ENCODE measurements around the gene ADGRD2.

Gene ADGRD2

GRCh38 chr9:124439086-124439485, 11.2 kb upstream of the ADGRD2 start:
- DNase-seq, result no peak

DNA sequence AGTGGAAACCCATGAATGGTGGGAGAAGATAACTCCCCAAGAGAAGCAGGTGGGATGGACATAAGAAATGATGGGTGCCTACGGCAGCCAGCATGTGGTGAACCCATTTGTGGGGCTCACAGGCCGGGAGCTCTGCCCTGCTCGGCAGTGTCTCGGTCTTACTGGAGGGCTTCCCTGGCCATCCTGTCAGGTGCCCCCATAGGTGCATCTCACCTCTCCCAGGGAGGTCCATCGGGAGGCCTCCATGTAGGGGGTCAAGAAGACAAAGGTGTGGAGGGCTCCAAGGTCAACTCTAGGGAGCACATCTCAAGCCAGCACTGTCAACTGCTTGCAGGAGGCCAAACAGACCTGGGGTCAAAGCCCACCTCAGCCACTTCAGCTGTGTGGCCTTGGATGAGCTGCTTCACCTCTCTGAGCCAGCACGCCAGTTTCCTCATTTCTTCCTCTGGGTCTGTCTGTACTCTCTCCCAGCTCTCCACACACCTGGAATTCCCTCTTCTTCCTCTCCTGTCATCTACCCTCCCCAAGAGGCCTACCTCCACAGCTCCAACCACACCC, 10.5 kb upstream of the ADGRD2 start:
- no peak for DNase-seq

GRCh38 chr9:124440786-124441185, 9.5 kb upstream of the ADGRD2 start:
- no peak for DNase-seq

DNA sequence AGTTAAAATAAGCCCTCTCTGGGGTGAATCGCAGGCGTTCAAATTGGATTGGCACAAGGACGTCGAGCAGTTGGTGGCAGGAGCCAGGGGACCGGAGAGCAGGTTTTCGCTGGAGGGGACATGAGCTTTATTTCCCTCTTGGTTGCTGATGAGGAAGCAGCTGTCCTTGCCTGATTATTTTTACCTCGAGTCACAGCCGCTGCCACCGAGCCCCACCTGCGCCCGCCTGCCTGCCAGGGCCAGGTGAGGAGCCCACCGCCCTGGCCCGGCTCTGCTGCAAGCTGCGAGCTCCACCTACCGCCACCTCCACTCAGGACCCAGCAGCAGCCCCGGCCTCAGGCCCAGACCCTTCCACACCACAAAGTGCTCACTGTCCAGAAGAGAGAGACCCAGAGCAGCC, 9.0 kb upstream of the ADGRD2 start:
- no peak for DNase-seq

GRCh38 chr9:124442379-124442778, 7.9 kb upstream of the ADGRD2 start:
- DNase-seq, result no peak

- no peak for DNase-seq
These were observed 7.4 kb upstream of the ADGRD2 start for GRCh38 chr9:124442826-124443225.

DNA sequence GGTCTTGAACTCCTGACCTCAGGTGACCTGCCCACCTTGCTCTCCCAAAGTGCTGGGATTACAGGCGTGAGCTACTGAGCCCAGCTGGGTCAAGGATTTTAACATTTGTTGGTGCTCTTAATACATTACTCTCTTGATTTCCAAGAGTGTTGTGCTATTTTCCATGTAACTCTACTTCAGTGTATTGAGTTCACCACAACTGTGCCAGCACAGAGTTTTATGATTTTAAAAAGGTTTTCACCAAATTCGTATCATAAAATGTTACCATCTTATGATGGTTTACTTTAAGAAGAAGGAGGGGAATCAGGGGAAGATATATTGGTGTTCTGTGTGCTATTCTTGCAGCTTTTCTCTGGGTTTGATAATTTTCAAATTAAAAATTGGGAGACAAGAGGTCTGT, 6.6 kb upstream of the ADGRD2 start:
- no peak for DNase-seq

GRCh38 chr9:124444166-124444565, 6.1 kb upstream of the ADGRD2 start:
- no peak for DNase-seq

- no peak for DNase-seq
These were observed 3.0 kb upstream of the ADGRD2 start for GRCh38 chr9:124447297-124447661.

- DNase-seq, result no peak
These were observed 2.2 kb upstream of the ADGRD2 start for GRCh38 chr9:124448019-124448418.

DNA sequence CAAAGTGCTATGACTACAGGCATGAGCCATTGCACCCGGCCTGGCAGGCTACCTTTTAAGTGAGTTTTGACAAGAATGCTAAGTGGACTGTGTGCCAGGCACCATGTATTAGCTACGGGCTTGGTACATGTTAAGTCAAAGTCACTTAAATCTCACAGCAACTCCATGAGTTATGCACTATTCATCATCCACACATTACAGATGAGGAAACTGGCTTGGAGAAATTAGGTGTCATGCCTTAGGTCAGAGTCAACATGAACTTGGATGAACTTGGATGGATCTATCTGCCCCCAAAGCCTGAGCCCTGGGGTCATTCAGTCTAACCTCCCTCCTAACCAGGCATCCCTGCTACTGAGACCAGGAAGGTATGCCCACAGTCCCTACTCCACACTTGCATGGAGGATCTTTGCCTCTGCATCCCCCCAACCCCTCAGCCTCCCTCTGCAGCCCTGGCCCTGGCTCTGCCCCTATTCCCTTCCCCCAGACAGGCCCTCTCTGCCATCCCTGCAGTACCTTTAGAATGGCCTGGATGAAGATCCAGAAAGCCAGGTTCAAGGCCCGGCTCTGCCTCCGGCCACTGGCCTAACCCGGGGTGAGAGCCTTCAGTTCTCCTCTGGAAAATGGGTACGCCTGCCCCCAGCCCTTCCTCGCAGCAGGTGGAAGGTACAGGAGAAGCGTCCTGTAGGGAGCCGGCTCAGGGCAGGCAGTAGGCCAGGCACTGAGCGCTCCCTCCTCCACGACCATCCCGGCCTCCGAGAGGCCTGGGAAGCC, 685 bp upstream of the ADGRD2 start:
- no peak for DNase-seq

- no peak for DNase-seq
These were observed 845 bp downstream of the ADGRD2 start for GRCh38 chr9:124450931-124451661.

DNA sequence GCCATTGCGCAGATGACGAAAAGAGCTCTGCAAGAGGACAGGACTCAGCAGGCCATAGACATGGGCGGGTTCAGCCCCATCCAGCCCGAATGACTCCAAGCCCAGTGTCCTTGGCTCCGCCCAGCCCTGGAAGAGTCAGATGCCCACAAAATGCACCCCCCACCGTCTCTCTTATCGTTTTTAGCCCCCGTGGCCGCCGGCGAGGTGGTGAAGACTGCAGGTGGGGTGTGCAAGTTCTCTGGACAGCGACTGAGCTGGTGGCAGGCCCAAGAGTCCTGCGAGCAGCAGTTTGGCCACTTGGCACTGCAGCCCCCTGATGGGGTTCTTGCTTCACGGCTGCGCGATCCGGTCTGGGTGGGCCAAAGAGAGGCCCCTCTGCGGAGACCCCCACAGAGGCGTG, 2.1 kb downstream of the ADGRD2 start:
- DNase-seq, result no peak

- DNase-seq, result no peak
These were observed 2.8 kb downstream of the ADGRD2 start for GRCh38 chr9:124452841-124453585.

DNA sequence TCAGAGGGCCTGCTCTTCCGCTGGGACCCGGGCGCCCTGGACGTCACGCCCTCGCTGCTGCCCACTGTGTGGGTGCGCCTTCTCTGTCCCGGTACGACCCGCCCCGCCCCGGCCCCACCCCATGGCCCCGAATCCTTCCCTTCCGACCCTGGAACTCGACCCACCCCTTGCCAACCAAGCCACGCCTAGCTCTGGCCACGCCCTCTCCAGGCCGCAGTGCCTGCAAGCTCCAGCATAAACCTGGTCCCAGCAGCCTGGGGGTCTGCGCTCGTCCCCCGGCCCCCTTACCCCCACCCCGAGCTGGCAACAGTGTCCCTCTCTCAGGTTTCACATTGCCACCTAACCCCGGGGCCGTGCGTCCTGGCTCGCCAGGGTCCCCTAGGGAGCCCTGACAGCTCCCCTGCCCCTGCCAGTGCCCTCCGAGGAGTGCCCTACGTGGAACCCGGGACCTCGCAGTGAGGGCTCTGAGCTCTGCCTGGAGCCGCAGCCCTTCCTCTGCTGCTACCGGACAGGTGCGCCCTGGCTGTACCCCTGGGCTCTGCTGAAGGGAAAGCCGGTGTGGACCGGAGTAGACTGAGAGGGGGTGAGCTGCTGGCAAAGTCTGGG, 3.4 kb downstream of the ADGRD2 start:
- no peak for DNase-seq

DNA sequence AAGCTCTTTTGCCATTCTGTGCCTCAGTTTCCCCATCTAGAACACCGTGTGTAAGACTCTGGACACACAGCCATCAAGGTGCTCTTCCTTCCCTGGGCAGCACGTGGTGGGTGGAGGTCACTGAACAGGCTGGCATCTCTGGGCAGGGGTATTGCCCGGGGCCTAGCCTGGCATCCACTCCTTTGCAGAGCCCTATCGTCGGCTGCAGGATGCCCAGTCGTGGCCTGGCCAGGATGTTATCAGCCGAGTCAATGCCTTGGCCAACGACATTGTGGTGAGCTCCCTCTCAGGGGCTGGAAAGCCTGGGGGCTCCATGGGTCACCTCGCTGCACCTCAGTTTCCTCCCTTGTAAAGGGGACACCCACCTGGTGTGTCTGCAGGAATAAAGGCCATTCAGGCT, 4.0 kb downstream of the ADGRD2 start:
- DNase-seq, result no peak

DNA sequence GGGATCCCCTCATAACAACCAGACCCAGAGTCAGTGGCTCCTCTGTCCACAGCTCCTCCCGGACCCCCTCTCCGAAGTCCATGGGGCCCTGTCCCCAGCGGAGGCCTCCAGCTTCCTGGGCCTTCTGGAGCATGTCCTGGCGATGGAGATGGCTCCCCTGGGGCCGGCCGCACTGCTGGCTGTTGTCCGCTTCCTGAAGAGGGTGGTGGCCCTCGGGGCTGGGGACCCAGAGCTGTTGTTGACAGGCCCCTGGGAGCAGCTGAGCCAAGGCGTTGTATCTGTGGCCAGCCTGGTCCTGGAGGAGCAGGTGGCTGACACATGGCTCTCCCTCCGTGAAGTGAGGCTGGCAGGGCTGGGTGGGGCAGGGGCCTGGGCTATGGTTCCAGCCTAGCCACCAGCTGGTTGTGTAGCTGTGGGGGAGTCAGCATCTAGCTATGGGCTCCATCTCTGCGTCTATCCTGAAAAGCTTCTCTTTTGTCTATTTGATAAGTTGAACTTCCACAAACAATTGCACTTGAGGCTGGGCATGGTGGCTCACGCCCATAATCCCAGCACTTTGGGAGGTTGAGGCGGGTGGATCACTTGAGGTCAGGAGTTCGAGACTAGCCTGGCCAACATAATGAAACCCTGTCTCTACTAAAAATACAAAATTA, 4.7 kb downstream of the ADGRD2 start:
- DNase-seq, result no peak

DNA sequence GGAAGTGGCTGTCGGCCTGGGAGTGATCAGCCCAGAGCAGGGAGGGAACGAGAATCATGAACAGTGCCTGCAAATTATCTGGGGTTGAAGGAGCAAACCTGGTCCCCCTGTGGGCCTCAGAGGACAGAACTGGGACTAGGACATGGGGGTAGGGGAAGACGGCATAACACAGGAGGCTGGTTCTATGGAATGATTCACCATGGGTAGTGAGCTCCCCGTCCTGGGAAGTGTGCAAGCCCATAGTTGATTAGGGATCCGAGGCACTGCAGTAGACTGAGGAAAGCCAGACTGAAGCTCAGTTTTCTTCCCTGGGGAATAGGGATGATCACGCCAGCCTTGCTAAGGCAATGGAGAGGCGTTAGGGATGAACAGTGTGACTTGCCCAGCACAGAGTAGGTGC, 5.6 kb downstream of the ADGRD2 start:
- DNase-seq, result no peak

GRCh38 chr9:124456341-124457078, 6.3 kb downstream of the ADGRD2 start:
- DNase-seq, result no peak

- DNase-seq, result no peak
These were observed 7.0 kb downstream of the ADGRD2 start for GRCh38 chr9:124457079-124457886.

DNA sequence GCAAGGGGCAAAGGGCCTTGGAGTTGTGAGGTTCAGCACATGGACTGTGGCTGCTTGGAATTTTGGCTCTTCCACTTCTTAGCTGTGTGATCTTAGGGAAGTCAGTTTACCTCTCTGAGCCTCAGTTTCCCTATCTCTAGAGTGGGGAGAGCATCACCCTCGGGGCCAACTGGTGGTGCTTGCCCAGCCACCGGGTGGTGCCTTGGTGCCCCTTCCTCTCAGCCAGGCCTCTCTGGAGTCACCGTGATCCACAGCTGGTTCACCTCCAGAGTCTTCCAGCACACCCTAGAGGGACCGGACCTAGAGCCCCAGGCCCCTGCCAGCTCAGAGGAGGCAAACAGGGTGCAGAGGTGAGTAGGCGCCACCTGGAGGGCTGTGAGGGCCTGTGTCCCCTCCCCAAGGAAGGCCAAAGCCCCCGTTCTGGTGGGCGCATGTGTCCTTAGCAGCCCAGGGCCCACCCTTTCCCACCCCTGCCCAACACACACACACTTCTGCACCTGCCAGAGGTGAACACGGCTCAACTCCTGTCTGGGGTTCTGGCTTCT, 7.7 kb downstream of the ADGRD2 start:
- no peak for DNase-seq

Data from activated gamma-delta T cell treated with Interleukin-2 at 50 U/mL for 16 hours (primary cell).